Stimulated activated naive CD8-positive, alpha-beta T cell treated with anti-CD3 and anti-CD28 coated beads, Interleukin-15, Interleukin-2, amounts not matched to agents 100 U/mL and 50 U/mL, for 24 hours (primary cell): ENCODE data around the gene TRANK1.
"Not testable (repeated sequence)": the region's sequence is repeated elsewhere in the genome, so short reads cannot be mapped to it uniquely, and the experiment has no call there.

Experiments used
- ATAC-seq: fragments of 150-1000 bp; cut with Tn5 transposase; one replicate; pipeline ENCODE4 v1.10.0; 2021
- DNase-seq: peaks from one replicate; pipeline ENCODE4 v3.0.0; 2021

TRANK1 gene

GRCh38 chr3:36944641-36945270 is at the start of gene TRANK1:
Gene TRANK1, minus strand, starts transcription at chr3:36945054. Its CDS starts 245 bp downstream, at chr3:36944809.
- ATAC-seq = peak; percentile 88

GRCh38 chr3:36993326-36994283 is 48.8 kb upstream of the TRANK1 start, which contains the start of gene MLH1:
Gene MLH1, plus strand, starts transcription at chr3:36993518. Its CDS starts 30 bp downstream, at chr3:36993548.
- peak; percentile 94 for ATAC-seq

More at GRCh38 chr3:36944641-36945270, at the start of gene TRANK1:
- DNase-seq = peak; percentile 85

GRCh38 chr3:36992806-36993325 is 48.0 kb upstream of the TRANK1 start, which contains the start of gene EPM2AIP1:
Gene EPM2AIP1, minus strand, starts transcription at chr3:36993131. Its CDS starts 54 bp downstream, at chr3:36993077.
- DNase-seq = no peak
- ATAC-seq = peak; percentile 94

More at GRCh38 chr3:36993326-36994283, 48.8 kb upstream of the TRANK1 start, which contains the start of gene MLH1:
- DNase-seq = peak; percentile 95

GRCh38 chr3:36991923-36992805 is 47.3 kb upstream of the TRANK1 start:
- ATAC-seq (no peak), DNase-seq (peak; percentile 29)

GRCh38 chr3:36991147-36991546 is 46.3 kb upstream of the TRANK1 start:
- ATAC-seq (no peak), DNase-seq (peak; percentile 25)

DNA sequence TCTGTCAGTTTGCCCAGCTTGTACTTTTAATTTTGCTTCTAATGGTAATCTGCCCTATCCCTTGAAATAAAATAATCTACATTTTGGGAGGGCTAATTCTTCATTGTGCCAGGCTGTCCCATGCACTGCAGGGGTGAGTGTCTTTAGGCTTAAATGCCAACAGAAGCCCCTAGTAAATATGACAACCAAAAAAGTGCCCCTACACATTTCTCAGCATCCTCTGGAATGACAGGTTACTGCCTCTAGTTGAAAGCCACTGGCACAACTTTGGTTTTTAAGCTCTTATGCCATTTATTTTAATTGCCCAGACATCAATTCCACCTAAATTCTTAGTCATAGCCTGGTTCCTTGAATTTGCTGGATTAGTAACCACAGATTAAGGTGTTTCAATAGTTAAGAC is 44.7 kb upstream of the TRANK1 start:
- DNase-seq (no peak), ATAC-seq (no peak)

GRCh38 chr3:36989005-36989404 is 44.2 kb upstream of the TRANK1 start:
- DNase-seq (no peak), ATAC-seq (no peak)

DNA sequence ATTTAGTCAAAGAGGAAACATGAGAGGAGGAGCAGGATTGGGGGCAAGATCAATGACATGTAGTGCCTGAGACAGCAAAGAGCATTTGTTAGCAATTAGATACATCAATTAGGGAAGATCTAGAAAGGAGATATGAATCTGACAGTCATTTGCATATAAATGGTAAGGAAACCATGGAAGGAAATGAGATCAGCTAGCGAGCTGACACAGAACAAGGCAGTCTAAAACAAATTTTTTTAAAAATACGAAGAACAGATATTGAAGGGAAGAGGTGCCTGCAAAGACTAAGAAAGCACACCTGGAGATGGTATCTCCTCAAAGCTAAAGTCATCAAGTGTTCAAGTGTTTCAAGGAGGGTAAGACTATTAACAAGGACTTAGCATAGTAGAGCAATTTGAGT is 43.5 kb upstream of the TRANK1 start:
- no peak for ATAC-seq

DNA sequence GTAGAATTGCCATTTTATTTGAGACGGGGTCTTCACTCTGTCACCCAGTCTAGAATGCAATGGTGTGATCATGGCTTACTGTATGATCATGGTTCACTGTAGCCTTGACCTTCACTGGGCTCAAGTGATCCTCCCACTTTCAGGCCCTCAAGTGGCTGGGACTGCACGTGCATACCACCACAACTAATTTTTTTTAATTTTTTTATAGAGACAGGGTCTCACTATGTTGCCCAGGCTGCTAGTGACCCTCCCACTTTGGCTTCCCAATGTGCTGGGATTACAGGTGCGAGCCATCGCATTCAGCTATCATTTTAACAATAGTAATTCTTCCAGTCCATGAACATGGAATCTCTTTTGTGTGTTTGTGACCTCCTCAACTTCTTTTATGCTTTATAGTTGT is 36.2 kb upstream of the TRANK1 start:
- ATAC-seq (no peak), DNase-seq (no peak)

More for the DNA sequence above, 43.5 kb upstream of the TRANK1 start:
- DNase-seq = no peak

GRCh38 chr3:36973139-36973538 is 28.3 kb upstream of the TRANK1 start:
- no peak for ATAC-seq

DNA sequence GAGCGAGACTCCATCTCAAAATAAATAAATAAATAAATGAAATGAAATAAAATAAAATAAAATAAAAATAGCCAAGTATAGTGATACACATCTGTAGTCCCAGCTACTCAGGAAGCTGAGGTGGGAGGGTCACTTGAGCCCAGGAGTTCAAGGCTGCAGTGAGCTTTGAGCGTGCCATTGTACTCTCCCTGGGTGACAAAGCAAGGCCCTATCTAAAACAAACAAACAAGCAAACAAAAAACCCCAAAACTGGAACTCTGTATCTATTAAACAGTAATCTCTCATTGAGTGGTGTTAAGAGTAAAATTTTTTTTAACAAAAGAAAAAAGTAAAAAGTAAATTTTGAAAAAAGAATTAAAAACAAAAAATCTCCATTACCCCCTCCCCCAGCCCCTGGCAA is 27.3 kb upstream of the TRANK1 start:
- ATAC-seq = no peak

More at GRCh38 chr3:36973139-36973538, 28.3 kb upstream of the TRANK1 start:
- DNase-seq = no peak

DNA sequence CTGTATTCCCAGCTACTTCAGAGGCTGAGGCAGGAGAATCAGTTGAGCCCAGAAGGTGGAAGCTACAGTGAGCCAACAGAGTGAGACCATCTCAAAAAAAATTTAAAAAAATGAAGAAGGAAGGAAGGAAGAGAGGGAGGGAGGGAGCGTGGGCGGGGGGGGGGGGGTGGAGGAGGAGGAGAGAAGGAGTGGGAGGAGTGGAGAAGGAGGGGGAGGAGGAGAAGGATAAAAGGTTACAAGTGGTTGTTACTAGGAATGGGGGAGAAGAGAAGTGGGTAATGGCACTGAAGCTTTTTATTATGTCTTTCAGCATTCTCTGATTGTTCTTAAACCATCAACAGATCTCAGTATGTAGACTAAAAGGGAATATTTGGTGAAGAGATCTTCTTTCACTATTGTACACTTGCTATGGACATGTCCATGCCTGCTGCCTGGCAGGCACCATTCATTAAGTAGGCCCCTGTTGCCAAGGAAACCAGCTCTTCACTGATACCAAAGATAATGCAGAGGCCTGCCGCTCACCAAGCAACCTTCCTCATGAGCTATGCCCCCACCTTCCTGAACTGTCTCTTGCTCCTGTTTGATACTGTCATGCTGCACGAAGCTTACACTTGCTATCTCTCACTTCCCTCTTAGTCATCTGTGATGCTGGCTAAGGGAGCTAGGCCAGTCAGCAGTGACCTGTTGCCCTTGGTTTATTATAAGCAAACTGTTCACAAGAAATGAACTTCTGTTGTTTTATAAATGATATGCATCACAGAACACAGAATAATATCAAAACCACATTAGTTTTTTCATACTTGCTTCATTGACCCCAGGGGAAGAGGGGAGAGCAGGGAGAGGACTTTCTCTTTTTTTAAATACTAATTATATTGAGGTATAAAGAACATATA is 24.9 kb upstream of the TRANK1 start:
- ATAC-seq = peak; percentile 99
- DNase-seq = peak; percentile 38

More for the DNA sequence above, 27.3 kb upstream of the TRANK1 start:
- no peak for DNase-seq

DNA sequence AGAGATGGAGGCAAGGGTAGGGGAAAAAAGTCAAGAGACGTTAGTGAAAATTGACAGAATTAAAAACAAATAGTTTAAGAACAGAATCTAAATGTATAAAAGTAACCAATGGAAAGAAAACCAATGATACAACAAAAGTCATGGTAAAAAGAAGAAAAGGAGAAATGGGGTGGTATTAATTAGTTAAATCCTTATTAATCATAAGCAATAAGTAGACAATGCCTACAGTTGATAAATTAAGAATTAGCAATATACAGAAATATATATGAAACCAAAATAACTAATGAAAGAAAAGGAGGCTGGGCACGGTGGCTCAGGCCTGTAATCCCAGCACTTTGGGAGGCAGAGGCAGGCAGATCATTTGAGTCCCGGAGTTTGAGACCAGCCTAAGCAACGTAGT is 24.2 kb upstream of the TRANK1 start:
- no peak for ATAC-seq
- no peak for DNase-seq

- no peak for DNase-seq
- ATAC-seq = no peak
These were observed 20.6 kb upstream of the TRANK1 start for GRCh38 chr3:36965440-36965839.

- no peak for ATAC-seq
These were observed 20.0 kb upstream of the TRANK1 start for GRCh38 chr3:36964817-36965216.

DNA sequence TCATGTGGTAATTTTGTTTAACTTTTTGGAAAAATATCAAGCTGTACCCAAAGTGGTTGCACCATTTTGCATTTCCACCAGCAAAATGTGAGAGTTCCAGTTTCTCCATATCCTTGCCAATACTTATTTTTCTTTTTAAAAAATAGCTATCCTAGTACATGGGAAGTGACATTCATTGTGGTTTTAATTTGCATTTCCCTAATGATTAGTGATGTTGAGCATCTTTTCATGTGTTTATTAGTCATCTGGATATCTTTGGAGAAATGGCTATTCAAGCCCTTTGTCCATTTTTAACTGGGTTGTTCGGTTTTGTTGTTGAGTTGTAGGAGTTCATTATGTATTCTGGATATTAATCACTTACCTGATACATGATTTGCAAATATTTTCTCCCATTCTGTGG is 19.5 kb upstream of the TRANK1 start:
- ATAC-seq (no peak), DNase-seq (no peak)

More at GRCh38 chr3:36964817-36965216, 20.0 kb upstream of the TRANK1 start:
- no peak for DNase-seq

GRCh38 chr3:36963008-36963407 is 18.2 kb upstream of the TRANK1 start:
- ATAC-seq, DNase-seq: not testable (repeated sequence)

DNA sequence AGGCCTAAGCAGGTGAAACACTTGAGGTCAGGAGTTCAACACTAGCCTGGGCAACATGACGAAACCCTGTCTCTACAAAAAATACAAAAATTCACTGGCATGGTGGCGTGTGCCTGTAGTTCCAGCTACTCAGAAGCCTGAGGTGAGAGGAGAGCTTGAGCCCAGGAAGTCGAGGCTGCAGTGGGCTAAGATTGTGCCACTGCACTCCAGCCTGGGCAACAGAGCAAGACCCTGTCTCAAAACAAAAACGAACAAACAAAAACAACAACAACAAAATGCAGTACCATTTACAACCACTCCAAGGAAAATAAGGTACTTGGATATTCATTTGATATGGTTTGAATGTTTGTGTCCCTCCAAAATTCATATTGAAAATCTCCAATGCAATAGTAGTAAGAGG is 15.6 kb upstream of the TRANK1 start:
- ATAC-seq = no peak
- no peak for DNase-seq

DNA sequence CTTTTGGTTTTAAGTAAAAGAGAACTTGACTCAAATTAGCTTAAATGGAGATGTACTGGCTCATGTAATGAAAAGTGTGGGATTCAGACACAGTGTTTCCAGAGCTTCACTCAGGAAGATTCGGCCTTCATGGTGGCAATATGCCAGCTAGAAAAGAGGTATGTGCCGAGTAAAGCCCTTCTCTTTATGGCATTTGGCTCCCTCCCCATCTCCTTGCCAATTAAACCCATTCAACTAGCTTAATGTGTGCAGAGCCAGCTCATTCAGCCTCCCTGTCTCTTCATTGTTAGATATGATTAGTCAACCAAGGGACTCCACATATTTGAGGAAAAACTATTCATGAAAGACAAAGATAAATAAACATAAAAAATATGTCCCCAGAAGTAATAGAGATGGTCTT is 15.0 kb upstream of the TRANK1 start:
- DNase-seq (no peak), ATAC-seq (no peak)
